ENCODE results near the gene S100A2.

S100A2 gene

DNA sequence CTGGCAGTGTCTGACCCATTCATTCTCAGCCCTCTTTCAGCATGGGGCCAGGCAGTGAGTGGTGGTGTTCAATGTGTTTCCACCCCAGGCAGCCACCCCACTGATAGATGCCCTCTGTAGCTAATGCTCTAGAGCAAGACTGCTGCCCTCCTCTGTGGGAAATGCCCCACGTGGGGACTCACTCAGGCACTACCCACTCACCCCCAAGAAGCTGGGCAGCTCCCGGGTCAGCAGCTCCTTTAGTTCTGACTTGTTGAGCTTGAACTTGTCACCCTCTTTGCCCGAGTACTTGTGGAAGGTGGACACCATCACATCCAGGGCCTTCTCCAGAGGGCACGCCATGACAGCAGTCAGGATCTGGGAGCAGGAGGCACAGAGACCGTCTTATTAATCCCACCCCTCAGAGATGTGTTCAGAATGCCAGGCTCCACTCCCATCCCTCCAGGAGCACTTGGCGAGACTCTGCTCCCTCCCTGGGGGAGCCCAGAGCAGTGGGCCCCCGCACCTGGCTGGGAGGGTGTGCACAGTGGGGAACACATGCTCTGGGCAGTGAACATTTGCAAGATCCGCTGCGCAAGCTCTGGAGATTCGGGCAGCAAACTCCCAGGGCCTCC is 21.1 kb downstream of the S100A2 start:
- TF ChIP-seq, protein P1, sequence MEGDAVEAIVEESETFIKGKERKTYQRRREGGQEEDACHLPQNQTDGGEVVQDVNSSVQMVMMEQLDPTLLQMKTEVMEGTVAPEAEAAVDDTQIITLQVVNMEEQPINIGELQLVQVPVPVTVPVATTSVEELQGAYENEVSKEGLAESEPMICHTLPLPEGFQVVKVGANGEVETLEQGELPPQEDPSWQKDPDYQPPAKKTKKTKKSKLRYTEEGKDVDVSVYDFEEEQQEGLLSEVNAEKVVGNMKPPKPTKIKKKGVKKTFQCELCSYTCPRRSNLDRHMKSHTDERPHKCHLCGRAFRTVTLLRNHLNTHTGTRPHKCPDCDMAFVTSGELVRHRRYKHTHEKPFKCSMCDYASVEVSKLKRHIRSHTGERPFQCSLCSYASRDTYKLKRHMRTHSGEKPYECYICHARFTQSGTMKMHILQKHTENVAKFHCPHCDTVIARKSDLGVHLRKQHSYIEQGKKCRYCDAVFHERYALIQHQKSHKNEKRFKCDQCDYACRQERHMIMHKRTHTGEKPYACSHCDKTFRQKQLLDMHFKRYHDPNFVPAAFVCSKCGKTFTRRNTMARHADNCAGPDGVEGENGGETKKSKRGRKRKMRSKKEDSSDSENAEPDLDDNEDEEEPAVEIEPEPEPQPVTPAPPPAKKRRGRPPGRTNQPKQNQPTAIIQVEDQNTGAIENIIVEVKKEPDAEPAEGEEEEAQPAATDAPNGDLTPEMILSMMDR (IDR thresholded peaks at IDR 0.05; ENCODE audit: poor library complexity, severe bottlenecking): no peak
- Histone ChIP-seq H3K27ac (ENCODE audit: poor library complexity, severe bottlenecking) (peak overlapping the region; percentile 71), H3K36me3 (ENCODE audit: low read depth) (peaks cover 14% of the 10 kb centered on the region; the same call in 1 of the 2 replicates), H3K9me3 (ENCODE audit: severe bottlenecking) (no peaks in the 10 kb centered on the region), H3K27me3 (ENCODE audit: insufficient read depth, poor library complexity, severe bottlenecking) (no peaks in the 10 kb centered on the region), H3K4me1 (ENCODE audit: insufficient read depth, poor library complexity, severe bottlenecking) (peaks cover 24% of the 10 kb centered on the region), H3K4me3 (ENCODE audit: severe bottlenecking) (no peak overlapping the region)
- ATAC-seq (ENCODE audit: low read depth): no peak
- DNase-seq (ENCODE audit: low spot score): peak; percentile 35

DNA sequence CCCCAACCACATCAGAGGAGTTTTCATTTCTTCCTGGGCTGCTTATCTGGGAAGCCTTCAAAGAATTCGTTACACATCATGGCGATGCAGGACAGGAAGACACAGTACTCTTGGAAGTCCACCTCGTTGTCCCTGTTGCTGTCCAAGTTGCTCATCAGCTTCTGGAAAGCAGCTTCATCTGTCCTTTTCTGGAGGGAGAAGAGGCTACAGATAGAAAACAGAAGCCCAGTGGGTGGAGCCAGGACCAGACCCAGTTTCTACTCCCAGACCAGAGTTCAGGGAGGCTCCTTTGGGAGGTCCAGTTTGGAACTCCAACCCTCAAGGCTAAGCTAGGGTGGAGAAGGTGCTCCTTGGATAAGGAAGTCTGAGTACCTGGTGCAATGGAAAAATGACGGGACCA is 21.9 kb downstream of the S100A2 start:
- DNase-seq (ENCODE audit: low spot score) (peak; percentile 12), ATAC-seq (ENCODE audit: low read depth) (no peak)
- Histone ChIP-seq H3K9me3 (ENCODE audit: severe bottlenecking) (no peaks in the 10 kb centered on the region), H3K27me3 (ENCODE audit: insufficient read depth, poor library complexity, severe bottlenecking) (no peaks in the 10 kb centered on the region), H3K4me1 (ENCODE audit: insufficient read depth, poor library complexity, severe bottlenecking) (peaks cover 17% of the 10 kb centered on the region), H3K27ac (ENCODE audit: poor library complexity, severe bottlenecking) (peak overlapping the region; percentile 71), H3K4me3 (ENCODE audit: severe bottlenecking) (no peak overlapping the region), H3K36me3 (ENCODE audit: low read depth) (peaks cover 10% of the 10 kb centered on the region; the same call in 1 of the 2 replicates)
- TF ChIP-seq, protein P1 (IDR thresholded peaks at IDR 0.05; ENCODE audit: poor library complexity, severe bottlenecking): no peak

GRCh38 chr1:153542956-153543711 is 22.5 kb downstream of the S100A2 start:
- Histone ChIP-seq H3K4me3 (ENCODE audit: severe bottlenecking) (no peak overlapping the region), H3K36me3 (ENCODE audit: low read depth) (peaks cover 4% of the 10 kb centered on the region; the same call in 1 of the 2 replicates), H3K27ac (ENCODE audit: poor library complexity, severe bottlenecking) (no peak overlapping the region), H3K27me3 (ENCODE audit: insufficient read depth, poor library complexity, severe bottlenecking) (no peaks in the 10 kb centered on the region), H3K4me1 (ENCODE audit: insufficient read depth, poor library complexity, severe bottlenecking) (peaks cover 21% of the 10 kb centered on the region), H3K9me3 (ENCODE audit: severe bottlenecking) (no peaks in the 10 kb centered on the region)
- DNase-seq (ENCODE audit: low spot score) (peak; percentile 22), ATAC-seq (ENCODE audit: low read depth) (no peak)
- TF ChIP-seq, protein P1 (IDR thresholded peaks at IDR 0.05; ENCODE audit: poor library complexity, severe bottlenecking): no peak

GRCh38 chr1:153541641-153542590 is 23.7 kb downstream of the S100A2 start:
- TF ChIP-seq, protein P1 (IDR thresholded peaks at IDR 0.05; ENCODE audit: poor library complexity, severe bottlenecking): no peak
- Histone ChIP-seq H3K9me3 (ENCODE audit: severe bottlenecking) (no peaks in the 10 kb centered on the region), H3K27me3 (ENCODE audit: insufficient read depth, poor library complexity, severe bottlenecking) (no peaks in the 10 kb centered on the region), H3K27ac (ENCODE audit: poor library complexity, severe bottlenecking) (peak overlapping the region; percentile 24), H3K4me3 (ENCODE audit: severe bottlenecking) (no peak overlapping the region), H3K4me1 (ENCODE audit: insufficient read depth, poor library complexity, severe bottlenecking) (peaks cover 22% of the 10 kb centered on the region), H3K36me3 (ENCODE audit: low read depth) (no peaks in the 10 kb centered on the region)
- no peak for ATAC-seq (ENCODE audit: low read depth)
- DNase-seq (ENCODE audit: low spot score): peak; percentile 23

All from RWPE2 (cell line).